Loucy (cell line): ENCODE results near the gene DBNL.
A peak's percentile ranks its signal among the peaks of the same experiment; 100 is the strongest.
"Not testable (repeated sequence)": the region's sequence is repeated elsewhere in the genome, so short reads cannot be mapped to it uniquely, and the experiment has no call there.

ENCODE experiments used
- H2AFZ ChIP-seq: fragments of 200-600 bp; sonication (generic); 2 replicates; pipeline ENCODE4 v1.6.0; 2016; ENCODE audit warnings: antibody characterized with exemption, mild to moderate bottlenecking, low read length, moderate library complexity
- H3F3A ChIP-seq: fragments of 200-600 bp; 2 replicates; pipeline ENCODE4 v1.6.0; 2016; ENCODE audit warnings: antibody characterized with exemption, low read depth, mild to moderate bottlenecking
- H3K27me3 ChIP-seq: fragments of 200-600 bp; sonication (generic); 2 replicates; pipeline ENCODE4 v1.6.1; 2014; ENCODE audit warnings: low read length, mild to moderate bottlenecking; ENCODE audit not compliant: insufficient read depth, poor library complexity, severe bottlenecking
- H3K36me3 ChIP-seq: fragments of 200-600 bp; sonication (generic); 2 replicates; pipeline ENCODE4 v1.6.1; 2016; ENCODE audit warnings: low read length; ENCODE audit not compliant: insufficient read depth
- H3K4me1 ChIP-seq: fragments of 200-600 bp; sonication (generic); 2 replicates; pipeline ENCODE4 v1.5.1; 2014; ENCODE audit warnings: low read length, mild to moderate bottlenecking; ENCODE audit not compliant: insufficient read depth, poor library complexity, severe bottlenecking
- H3K4me2 ChIP-seq: fragments of 200-600 bp; sonication (generic); 2 replicates; pipeline ENCODE4 v1.6.0; 2014; ENCODE audit warnings: antibody characterized with exemption, low read length, low read depth, mild to moderate bottlenecking; ENCODE audit not compliant: poor library complexity, severe bottlenecking
- H3K4me3 ChIP-seq: fragments of 200-600 bp; sonication (generic); 2 replicates; pipeline ENCODE4 v1.5.1; 2014; ENCODE audit warnings: low read length, mild to moderate bottlenecking, mixed read lengths; ENCODE audit not compliant: poor library complexity, severe bottlenecking
- H3K79me2 ChIP-seq: fragments of 200-600 bp; sonication (generic); 2 replicates; pipeline ENCODE4 v1.6.1; 2014; ENCODE audit warnings: low read length; ENCODE audit not compliant: insufficient read depth
- H3K9ac ChIP-seq: fragments of 200-600 bp; sonication (generic); 2 replicates; pipeline ENCODE4 v1.6.0; 2014; ENCODE audit warnings: mild to moderate bottlenecking, low read depth, low read length, moderate library complexity; ENCODE audit not compliant: poor library complexity, severe bottlenecking
- H3K9me2 ChIP-seq: fragments of 200-600 bp; sonication (generic); replicated peaks from 2 replicates; pipeline ENCODE4 v1.6.1; 2016; ENCODE audit warnings: low read depth, low read length, mixed read lengths
- H3K9me3 ChIP-seq: fragments of 200-600 bp; sonication (generic); 2 replicates; pipeline ENCODE4 v1.6.1; 2014; ENCODE audit warnings: mild to moderate bottlenecking, antibody characterized with exemption, low read length, low read depth; ENCODE audit not compliant: insufficient read depth
- H4K20me1 ChIP-seq: fragments of 200-600 bp; sonication (generic); 2 replicates; pipeline ENCODE4 v1.6.0; 2014; ENCODE audit warnings: antibody characterized with exemption, low read length, mild to moderate bottlenecking; ENCODE audit not compliant: insufficient read depth, poor library complexity, severe bottlenecking
- TF ChIP-seq, protein P1 (sequence below): fragments of 200-600 bp; sonication (generic); conservative IDR thresholded peaks from 2 replicates; pipeline ENCODE4 v1.5.1; 2014; ENCODE audit warnings: mild to moderate bottlenecking, antibody characterized with exemption, low read length

The DBNL gene

DNA sequence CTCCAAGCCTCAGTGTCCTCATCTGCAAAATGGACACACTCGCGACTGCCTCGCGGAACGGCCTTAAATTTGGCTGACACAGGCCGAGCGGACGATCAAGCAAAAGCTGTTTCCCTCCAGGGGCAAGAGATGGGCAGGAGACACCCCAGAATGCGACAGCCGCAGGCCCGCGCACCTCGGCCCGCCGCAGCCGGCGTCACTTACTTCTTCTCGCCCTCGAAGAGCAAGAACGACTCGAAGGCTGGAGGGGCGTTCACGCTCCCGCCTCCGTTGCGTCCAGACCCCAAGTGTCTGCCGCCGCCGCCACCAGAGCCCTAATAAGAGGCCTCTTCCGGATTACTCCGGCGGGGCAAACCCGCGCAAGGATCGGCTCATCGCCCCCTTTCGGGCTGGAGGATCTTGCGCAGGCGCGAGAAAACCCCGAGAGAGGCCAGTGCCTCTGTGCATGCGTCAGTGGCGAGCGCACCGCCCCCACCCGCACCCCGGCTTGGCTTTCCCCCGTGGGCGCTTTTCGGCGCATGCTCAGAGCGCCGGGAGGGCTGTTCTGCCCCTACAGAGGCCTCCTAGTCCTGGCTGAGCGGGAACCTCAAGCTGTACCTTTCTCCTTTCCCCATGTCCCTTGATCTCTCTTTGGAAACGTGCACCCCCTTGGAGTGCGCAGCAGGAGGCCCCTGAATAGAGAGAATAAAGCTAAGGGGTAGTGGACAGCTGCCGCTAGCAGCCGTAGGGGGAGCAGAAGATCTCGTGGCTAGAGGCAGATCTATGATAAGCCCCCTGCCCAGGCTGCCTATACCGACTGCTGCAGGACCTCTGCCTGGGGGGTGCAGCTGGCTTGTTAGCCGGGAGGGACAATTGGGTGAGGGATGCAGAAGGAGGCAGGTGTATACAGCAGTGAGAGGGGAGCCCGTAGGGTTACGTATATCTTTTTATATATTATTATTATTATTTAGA, 25.4 kb upstream of the DBNL start:
- Histone ChIP-seq H3K4me2 (peak overlapping the region; percentile 63), H2AFZ (peak overlapping the region; percentile 70), H3K4me3 (peak overlapping the region; percentile 90), H3K79me2 (peaks cover 15% of the 10 kb centered on the region; the same call in 1 of the 2 replicates), H3K9ac (peak overlapping the region; percentile 83)
- H3K4me1 ChIP-seq, H3K36me3 ChIP-seq, H3K9me2 ChIP-seq, H4K20me1 ChIP-seq, H3K27me3 ChIP-seq, H3F3A ChIP-seq, H3K9me3 ChIP-seq: not testable (repeated sequence)
- TF ChIP-seq, protein P1, sequence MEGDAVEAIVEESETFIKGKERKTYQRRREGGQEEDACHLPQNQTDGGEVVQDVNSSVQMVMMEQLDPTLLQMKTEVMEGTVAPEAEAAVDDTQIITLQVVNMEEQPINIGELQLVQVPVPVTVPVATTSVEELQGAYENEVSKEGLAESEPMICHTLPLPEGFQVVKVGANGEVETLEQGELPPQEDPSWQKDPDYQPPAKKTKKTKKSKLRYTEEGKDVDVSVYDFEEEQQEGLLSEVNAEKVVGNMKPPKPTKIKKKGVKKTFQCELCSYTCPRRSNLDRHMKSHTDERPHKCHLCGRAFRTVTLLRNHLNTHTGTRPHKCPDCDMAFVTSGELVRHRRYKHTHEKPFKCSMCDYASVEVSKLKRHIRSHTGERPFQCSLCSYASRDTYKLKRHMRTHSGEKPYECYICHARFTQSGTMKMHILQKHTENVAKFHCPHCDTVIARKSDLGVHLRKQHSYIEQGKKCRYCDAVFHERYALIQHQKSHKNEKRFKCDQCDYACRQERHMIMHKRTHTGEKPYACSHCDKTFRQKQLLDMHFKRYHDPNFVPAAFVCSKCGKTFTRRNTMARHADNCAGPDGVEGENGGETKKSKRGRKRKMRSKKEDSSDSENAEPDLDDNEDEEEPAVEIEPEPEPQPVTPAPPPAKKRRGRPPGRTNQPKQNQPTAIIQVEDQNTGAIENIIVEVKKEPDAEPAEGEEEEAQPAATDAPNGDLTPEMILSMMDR: peak; percentile 62

GRCh38 chr7:44019825-44020224, 24.7 kb upstream of the DBNL start:
- Histone ChIP-seq H3K4me2 (peak overlapping the region; percentile 58), H3K79me2 (peaks cover 15% of the 10 kb centered on the region; the same call in 1 of the 2 replicates), H3K9ac (peak overlapping the region; percentile 59)
- H3K4me1 ChIP-seq, H3K27me3 ChIP-seq, H3K9me2 ChIP-seq, H3K36me3 ChIP-seq, H3F3A ChIP-seq, H4K20me1 ChIP-seq, H3K4me3 ChIP-seq, H3K9me3 ChIP-seq, H2AFZ ChIP-seq: not testable (repeated sequence)

- not testable (repeated sequence) for H2AFZ ChIP-seq, H3K27me3 ChIP-seq, H3K36me3 ChIP-seq, H3K9ac ChIP-seq, H3K4me3 ChIP-seq, H3K9me3 ChIP-seq, H4K20me1 ChIP-seq, H3K4me2 ChIP-seq, H3K9me2 ChIP-seq, H3K4me1 ChIP-seq, H3F3A ChIP-seq
- H3K79me2 ChIP-seq: peaks cover 15% of the 10 kb centered on the region; the same call in 1 of the 2 replicates
These were observed 22.4 kb upstream of the DBNL start for GRCh38 chr7:44022069-44022468.

DNA sequence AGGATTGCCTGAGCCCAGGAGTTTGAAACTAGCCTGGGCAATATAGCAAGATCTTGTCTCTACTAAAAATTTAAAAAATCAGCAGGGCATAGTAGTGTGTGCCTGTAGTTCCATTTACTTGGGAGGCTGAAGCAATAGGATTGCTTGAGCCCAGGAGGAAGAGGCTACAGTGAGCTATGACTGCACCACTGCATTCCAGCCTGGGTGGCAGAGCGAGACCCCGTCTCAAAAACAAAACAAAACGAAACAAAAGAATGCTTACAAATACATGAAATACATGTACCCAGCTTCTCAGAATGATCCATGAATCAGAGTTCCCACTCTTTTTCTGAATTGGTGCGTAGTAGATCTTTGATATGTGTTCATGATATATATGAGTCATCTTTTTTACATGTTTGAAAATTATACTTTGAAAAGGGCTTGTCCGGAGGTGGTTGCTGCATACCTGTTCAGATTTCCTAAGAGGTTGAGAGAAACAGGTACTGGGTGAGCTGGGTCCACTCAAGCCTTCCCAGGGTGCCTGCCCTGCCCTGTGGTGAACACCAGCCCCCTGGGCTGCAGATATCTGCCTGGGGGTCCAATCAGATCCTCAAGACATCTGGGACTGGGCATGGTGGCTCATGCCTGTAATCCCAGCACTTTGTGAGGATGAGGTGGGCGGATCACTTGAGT, 21.6 kb upstream of the DBNL start:
- peaks cover 10% of the 10 kb centered on the region; the same call in 1 of the 2 replicates for H3K79me2 ChIP-seq
- H3K4me2 ChIP-seq, H3K4me1 ChIP-seq, H3K27me3 ChIP-seq, H4K20me1 ChIP-seq, H3F3A ChIP-seq, H3K9me2 ChIP-seq, H2AFZ ChIP-seq, H3K9me3 ChIP-seq, H3K9ac ChIP-seq, H3K4me3 ChIP-seq, H3K36me3 ChIP-seq: not testable (repeated sequence)

GRCh38 chr7:44029433-44029832, 15.1 kb upstream of the DBNL start:
- not testable (repeated sequence) for H3K4me1 ChIP-seq, H3K36me3 ChIP-seq, H3F3A ChIP-seq, H3K27me3 ChIP-seq, H3K4me2 ChIP-seq, H2AFZ ChIP-seq, H3K9me2 ChIP-seq, H3K9ac ChIP-seq, H3K9me3 ChIP-seq, H3K4me3 ChIP-seq, H3K79me2 ChIP-seq, H4K20me1 ChIP-seq

GRCh38 chr7:44030029-44030428, 14.5 kb upstream of the DBNL start:
- not testable (repeated sequence) for H4K20me1 ChIP-seq, H3K27me3 ChIP-seq, H3K36me3 ChIP-seq, H3K79me2 ChIP-seq, H3K9ac ChIP-seq, H2AFZ ChIP-seq, H3F3A ChIP-seq, H3K4me1 ChIP-seq, H3K9me2 ChIP-seq, H3K4me2 ChIP-seq, H3K9me3 ChIP-seq, H3K4me3 ChIP-seq
